Right lobe of liver (tissue), 6 donors: Measurements from ENCODE around the gene PRDM12. TPM values are rescaled to one million over a fixed set of nuclear protein-coding genes. Genes with fewer than 3 reads are reported as not detected.

ENCODE experiments used
- ATAC-seq, 4 donors: fragments of 200-7000 bp; cut with Tn5 transposase; one replicate each; pipeline ENCODE4 v1.9.1; 2020; ENCODE audit warnings: mild to moderate bottlenecking in 4 of 4, moderate library complexity in 4 of 4
- DNase-seq, 3 donors: peaks; one replicate each; pipeline ENCODE4 v3.0.0-alpha.2; 2020
- H3K27ac ChIP-seq, 3 donors: fragments of 200-600 bp; one replicate each; pipeline ENCODE4 v1.8.0; 2022
- H3K27me3 ChIP-seq, 2 donors: fragments of 200-600 bp; one replicate each; pipeline ENCODE4 v1.8.0; 2022
- H3K36me3 ChIP-seq, 4 donors: fragments of 200-600 bp; sonication (generic) in 1 of 4; one replicate each; pipeline versions ENCODE4 v1.5.1 to v1.8.0; 2017 to 2022; ENCODE audit warnings: control low read depth in 1 of 4
- H3K4me1 ChIP-seq, 4 donors: fragments of 200-600 bp; sonication (generic) in 1 of 4; one replicate each; pipeline versions ENCODE4 v1.5.1 to v1.8.0; 2017 to 2022; ENCODE audit warnings: control low read depth in 1 of 4
- H3K4me3 ChIP-seq, 3 donors: fragments of 200-600 bp; one replicate each; pipeline ENCODE4 v1.8.0; 2022
- H3K9me3 ChIP-seq, 4 donors: fragments of 200-600 bp; sonication (generic) in 1 of 4; one replicate each; pipeline versions ENCODE4 v1.5.1 to v1.8.0; 2017 to 2022; ENCODE audit warnings: control low read depth in 1 of 4
- POLR2A ChIP-seq: fragments of 450-650 bp; IDR thresholded peaks from one replicate; pipeline ENCODE4 v1.6.1; 2017; ENCODE audit warnings: antibody characterized with exemption, mild to moderate bottlenecking
- WGBS: methylation state at CpG from one replicate; pipeline ENCODE4 v1.1.6; 2018; ENCODE audit warnings: low coverage, low lambda C conversion rate; ENCODE audit not compliant: insufficient coverage; ENCODE audit errors: missing lambda C conversion rate; 5-methylcytosine and 5-hydroxymethylcytosine counted together
- intact Hi-C, 2 donors: fragments of 100-400 bp; cut with DNase I; formaldehyde crosslinking; loops; one replicate each; pipeline versions ENCODE4 v1.11.2 to v1.14.1; 2022
- total RNA-seq, 6 experiments: library from RNA; depleted of rRNA in 2 of 6; stranded (reverse); fragments of >200 nt in 2 of 6; fragmentation: NEBNext Ultra II Directional in 3 of 6; extraction: Animal tissue kit (Norgen Biotek cat#: 25700) in 3 of 6; gene quantifications; one replicate each; pipeline versions ENCODE4 v1.1.0 to v1.2.4, GENCODE V29; 2016 to 2023
- TF ChIP-seq, protein P1 (sequence below), 4 donors: fragments of 200-600 bp in 3 of 4; fragments of 450-650 bp in 1 of 4; IDR thresholded peaks; one replicate each; pipeline versions ENCODE4 v1.5.1 to v1.8.0; 2016 to 2022; ENCODE audit warnings: antibody characterized with exemption in 4 of 4, mild to moderate bottlenecking in 2 of 4
- donor health status: DM: no; HTN: yes; CAD: no.
- donor health status: DM: no; HTN: no; CAD: no.
- donor health status: DM: no; HTN: no; CAD: no.
- donor health status: DM: no; HTN: yes; CAD: no.
- donor health status: DM: no; HTN: yes; CAD: no.

Gene PRDM12
- total RNA-seq, 6 experiments from 2014 or later: 0.15 TPM; not detected in 5

DNA sequence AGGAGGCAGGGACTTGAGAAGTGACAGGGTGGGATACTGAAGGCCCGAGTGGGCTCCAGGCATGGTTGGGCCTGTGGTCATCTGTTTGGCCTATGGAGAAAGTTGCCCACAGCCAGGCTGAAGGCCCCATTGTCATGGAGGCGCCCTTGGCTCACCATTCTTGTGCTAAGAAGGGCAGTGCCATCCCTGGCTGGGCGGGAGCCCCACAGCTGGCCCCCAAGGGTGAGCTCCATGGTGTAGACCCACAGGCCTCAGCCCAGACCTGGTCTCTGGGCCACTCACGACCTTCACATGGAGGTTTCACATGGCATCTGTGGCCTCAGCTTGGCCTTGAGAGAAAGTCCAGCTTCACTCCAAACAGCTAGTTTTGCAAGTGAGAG is 34.3 kb upstream of the PRDM12 start:
- TF ChIP-seq, protein P1, sequence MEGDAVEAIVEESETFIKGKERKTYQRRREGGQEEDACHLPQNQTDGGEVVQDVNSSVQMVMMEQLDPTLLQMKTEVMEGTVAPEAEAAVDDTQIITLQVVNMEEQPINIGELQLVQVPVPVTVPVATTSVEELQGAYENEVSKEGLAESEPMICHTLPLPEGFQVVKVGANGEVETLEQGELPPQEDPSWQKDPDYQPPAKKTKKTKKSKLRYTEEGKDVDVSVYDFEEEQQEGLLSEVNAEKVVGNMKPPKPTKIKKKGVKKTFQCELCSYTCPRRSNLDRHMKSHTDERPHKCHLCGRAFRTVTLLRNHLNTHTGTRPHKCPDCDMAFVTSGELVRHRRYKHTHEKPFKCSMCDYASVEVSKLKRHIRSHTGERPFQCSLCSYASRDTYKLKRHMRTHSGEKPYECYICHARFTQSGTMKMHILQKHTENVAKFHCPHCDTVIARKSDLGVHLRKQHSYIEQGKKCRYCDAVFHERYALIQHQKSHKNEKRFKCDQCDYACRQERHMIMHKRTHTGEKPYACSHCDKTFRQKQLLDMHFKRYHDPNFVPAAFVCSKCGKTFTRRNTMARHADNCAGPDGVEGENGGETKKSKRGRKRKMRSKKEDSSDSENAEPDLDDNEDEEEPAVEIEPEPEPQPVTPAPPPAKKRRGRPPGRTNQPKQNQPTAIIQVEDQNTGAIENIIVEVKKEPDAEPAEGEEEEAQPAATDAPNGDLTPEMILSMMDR (IDR thresholded peaks at IDR 0.05): no peak
- TF ChIP-seq POLR2A: no peak
- Histone ChIP-seq H3K4me3 (no peak overlapping the region), H3K36me3 (peaks cover 0 to 82% (median 36%) of the 10 kb centered on the region in 4 donors), H3K27ac (no peak overlapping the region), H3K27me3 (no peaks in the 10 kb centered on the region), H3K4me1 (peaks cover 0 to 8% (median 0%) of the 10 kb centered on the region in 4 donors), H3K9me3 (no peaks in the 10 kb centered on the region)
- DNase-seq (no peak), ATAC-seq (no peak)
- WGBS: no CpG with 5 or more reads among the region's 4 CpGs
- intact Hi-C loops: no loop called here

DNA sequence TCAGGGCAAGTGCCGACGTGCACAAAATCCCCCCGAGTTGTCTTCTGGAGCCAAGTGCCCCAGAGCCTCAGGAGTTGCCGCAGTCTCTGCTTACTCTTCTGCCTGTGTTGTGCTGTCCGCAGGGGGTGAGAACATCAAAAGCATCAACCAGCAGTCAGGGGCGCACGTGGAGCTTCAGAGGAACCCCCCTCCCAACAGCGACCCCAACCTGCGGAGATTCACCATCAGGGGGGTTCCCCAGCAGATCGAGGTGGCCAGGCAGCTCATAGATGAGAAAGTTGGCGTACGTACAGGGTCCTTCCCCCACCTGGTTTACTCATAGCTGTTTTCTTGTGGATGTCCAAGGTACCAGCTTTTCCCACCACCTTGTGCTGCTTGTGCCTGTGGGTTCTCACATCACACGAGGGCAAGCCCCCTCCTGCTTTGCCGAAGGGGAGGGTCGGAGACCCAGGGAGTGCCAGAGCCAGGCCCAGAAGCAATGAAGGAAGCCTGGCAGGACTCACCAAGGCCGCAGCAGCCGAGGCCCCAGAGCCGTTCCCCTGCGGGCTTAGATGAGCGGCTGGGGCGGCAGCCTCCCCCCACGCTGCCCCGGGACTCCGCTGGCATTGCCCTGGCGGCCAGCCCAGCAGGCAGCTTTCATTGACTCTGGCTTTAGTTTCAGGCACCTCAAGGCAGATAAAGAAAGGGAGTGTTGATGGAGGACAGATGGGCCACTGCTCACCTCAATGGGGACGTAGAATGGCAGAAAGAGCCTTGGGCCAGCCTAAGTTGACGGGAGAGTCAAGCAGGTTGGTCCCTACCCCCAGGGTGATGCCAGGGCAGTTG is 33.7 kb upstream of the PRDM12 start:
- TF ChIP-seq, protein P1 (IDR thresholded peaks at IDR 0.05): no peak
- TF ChIP-seq POLR2A: no peak
- Histone ChIP-seq H3K36me3 (peaks cover 0 to 84% (median 36%) of the 10 kb centered on the region in 4 donors), H3K9me3 (no peaks in the 10 kb centered on the region), H3K4me1 (peaks cover 0 to 4% (median 0%) of the 10 kb centered on the region in 4 donors), H3K27ac (no peak overlapping the region), H3K4me3 (no peak overlapping the region), H3K27me3 (no peaks in the 10 kb centered on the region)
- intact Hi-C loops: no loop called here
- no peak for DNase-seq
- no peak for ATAC-seq
- 92% methylated on average over 10 of the region's 27 CpGs for WGBS

DNA sequence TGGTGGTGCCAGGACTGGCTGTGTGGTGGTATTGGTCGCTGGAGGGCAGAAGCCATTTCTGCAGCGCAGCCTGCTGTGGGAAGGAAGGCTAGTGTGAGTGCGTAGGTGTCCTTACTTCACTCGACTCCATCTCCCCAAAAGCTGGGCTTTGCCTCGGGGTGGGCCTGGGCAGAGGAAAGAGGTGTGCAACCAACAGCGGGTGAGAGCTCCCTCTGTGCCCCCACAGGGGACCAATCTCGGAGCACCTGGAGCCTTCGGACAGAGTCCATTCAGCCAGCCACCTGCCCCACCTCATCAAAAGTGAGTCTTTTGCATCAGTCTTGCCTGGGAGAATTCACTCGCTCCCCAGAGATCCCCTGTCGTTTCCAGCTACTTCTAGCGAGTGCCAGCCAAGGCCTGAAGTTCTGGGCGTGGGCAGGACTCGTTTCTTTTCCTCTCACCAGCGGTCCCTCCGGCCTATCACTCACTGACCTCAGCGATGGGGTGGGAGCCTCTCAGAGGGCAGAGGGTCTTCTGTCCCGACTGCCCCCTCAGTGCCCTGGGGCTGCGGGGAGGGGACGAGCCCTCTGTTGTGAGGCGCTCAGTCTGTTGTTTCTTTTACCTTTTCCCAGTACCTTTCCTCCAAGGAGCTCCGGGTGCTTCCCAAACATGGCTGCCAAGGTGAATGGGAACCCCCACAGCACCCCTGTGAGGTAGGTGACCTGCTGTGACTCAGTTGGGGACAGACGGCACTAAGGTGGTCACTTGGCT is 32.9 kb upstream of the PRDM12 start:
- no peaks in the 10 kb centered on the region for H3K4me1 ChIP-seq
- no peak for DNase-seq
- no peak overlapping the region for H3K27ac ChIP-seq
- no peaks in the 10 kb centered on the region for H3K27me3 ChIP-seq
- no peak overlapping the region for H3K4me3 ChIP-seq
- H3K9me3 ChIP-seq: no peaks in the 10 kb centered on the region
- 94% methylated on average over 3 of the region's 22 CpGs for whole genome bisulfite sequencing
- TF ChIP-seq POLR2A: no peak
- TF ChIP-seq, protein P1 (IDR thresholded peaks at IDR 0.05): no peak
- intact Hi-C loops: no loop called here
- H3K36me3 ChIP-seq: peaks cover 0 to 85% (median 39%) of the 10 kb centered on the region in 4 donors
- ATAC-seq: no peak

DNA sequence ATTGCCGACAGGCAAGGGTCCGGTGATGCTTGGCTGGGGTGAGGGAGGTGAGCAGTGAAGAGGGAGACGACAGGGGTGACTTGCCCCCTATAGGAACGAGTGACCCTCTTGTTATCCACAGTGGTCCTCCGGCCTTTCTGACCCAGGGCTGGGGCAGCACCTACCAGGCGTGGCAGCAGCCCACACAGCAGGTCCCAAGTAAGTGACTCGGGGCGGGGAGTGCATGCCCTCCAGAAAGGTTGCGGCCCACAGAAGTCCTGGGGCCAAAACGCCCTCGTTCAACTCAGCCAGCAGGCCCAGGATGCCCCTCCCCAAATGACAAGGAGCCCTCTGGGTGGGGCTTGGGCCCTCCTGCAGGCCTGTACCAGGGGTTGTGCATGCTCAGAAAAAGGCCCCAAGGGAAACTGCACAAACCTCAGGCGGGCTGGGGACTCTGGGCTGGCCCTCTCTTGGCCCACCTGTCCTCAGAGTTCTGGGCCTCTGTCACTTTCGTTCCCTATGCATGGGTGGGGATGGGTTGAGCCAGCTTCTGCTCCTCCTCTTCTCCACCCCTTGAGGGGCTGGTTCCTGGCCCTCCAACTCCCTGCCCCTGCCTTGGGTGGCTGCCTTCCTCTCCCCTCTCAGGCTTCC is 32.2 kb upstream of the PRDM12 start:
- intact Hi-C loops: no loop called here
- ATAC-seq (no peak), DNase-seq (no peak)
- H3K27ac ChIP-seq: no peak overlapping the region
- no peak overlapping the region for H3K4me3 ChIP-seq
- no peaks in the 10 kb centered on the region for H3K27me3 ChIP-seq
- no peaks in the 10 kb centered on the region for H3K4me1 ChIP-seq
- 92% methylated on average over 2 of the region's 13 CpGs for WGBS
- no peak for TF ChIP-seq POLR2A
- TF ChIP-seq, protein P1 (IDR thresholded peaks at IDR 0.05): no peak
- H3K9me3 ChIP-seq: no peaks in the 10 kb centered on the region
- peaks cover 0 to 85% (median 38%) of the 10 kb centered on the region in 4 donors for H3K36me3 ChIP-seq
